Epithelial cell of proximal tubule (primary cell): ENCODE measurements around the gene CARMIL1. TPM values are rescaled to one million over a fixed set of nuclear protein-coding genes. Genes with fewer than 3 reads are reported as not detected.

ENCODE experiments used
- DNase-seq: peaks from one replicate; pipeline ENCODE4 v3.0.0-alpha.2; 2011; ENCODE audit warnings: low read depth
- H3K4me3 ChIP-seq: 2 replicates; pipeline ENCODE4 v1.5.1; 2011; ENCODE audit warnings: low read depth, mild to moderate bottlenecking, low read length
- total RNA-seq: library from RNA; depleted of rRNA; stranded (reverse); fragments of >200 nt; gene quantifications from 2 replicates; pipeline ENCODE4 v1.2.3, GENCODE V29; 2015
- TF ChIP-seq, protein P1 (sequence below): conservative IDR thresholded peaks from 2 replicates; pipeline ENCODE4 v1.5.1; 2012; ENCODE audit warnings: low read depth, mild to moderate bottlenecking, low read length

CARMIL1 gene
- total RNA-seq, 1 donor from 2014 or later = 27.7 TPM

DNA sequence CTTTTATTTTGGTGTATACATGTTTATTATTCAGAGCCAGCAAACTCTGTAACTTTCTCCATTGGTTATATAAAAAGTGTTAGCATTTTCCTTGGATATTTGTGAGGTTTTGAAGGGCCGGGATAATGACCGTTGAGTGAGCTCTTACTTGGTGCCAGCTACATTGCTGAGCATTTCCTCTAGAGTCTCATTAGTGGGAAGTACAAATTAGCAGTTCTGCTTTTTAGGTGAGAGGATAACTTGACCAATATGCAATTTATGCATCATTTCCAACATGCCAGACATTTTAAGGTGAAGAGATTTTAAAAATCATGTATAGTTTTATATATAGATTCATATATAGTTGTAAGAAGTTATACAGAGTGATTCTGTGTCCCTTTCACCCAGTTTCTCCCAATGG, 84.3 kb downstream of the CARMIL1 start:
- TF ChIP-seq, protein P1, sequence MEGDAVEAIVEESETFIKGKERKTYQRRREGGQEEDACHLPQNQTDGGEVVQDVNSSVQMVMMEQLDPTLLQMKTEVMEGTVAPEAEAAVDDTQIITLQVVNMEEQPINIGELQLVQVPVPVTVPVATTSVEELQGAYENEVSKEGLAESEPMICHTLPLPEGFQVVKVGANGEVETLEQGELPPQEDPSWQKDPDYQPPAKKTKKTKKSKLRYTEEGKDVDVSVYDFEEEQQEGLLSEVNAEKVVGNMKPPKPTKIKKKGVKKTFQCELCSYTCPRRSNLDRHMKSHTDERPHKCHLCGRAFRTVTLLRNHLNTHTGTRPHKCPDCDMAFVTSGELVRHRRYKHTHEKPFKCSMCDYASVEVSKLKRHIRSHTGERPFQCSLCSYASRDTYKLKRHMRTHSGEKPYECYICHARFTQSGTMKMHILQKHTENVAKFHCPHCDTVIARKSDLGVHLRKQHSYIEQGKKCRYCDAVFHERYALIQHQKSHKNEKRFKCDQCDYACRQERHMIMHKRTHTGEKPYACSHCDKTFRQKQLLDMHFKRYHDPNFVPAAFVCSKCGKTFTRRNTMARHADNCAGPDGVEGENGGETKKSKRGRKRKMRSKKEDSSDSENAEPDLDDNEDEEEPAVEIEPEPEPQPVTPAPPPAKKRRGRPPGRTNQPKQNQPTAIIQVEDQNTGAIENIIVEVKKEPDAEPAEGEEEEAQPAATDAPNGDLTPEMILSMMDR = no peak
- no peak overlapping the region for H3K4me3 ChIP-seq
- no peak for DNase-seq

DNA sequence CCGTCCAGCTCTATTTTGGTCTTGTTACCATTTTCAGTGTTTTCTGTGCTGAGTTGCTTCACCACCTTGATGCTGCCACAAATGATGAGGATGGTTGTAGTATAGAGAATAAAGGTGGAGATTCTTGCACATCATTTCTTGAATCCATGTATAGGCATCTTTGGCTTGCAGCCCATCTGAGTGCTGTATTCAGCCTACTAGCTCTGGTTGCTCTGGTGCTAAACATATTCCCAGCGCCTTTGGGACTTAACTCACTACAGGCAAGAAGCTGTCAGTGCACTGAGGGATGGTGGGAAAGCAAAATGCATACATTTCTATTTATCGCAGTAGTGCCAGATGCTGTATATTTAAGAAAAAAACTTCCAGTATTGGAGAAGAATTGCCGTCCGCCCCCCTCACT, 86.0 kb downstream of the CARMIL1 start:
- DNase-seq = no peak
- H3K4me3 ChIP-seq = no peak overlapping the region
- TF ChIP-seq, protein P1 = no peak

DNA sequence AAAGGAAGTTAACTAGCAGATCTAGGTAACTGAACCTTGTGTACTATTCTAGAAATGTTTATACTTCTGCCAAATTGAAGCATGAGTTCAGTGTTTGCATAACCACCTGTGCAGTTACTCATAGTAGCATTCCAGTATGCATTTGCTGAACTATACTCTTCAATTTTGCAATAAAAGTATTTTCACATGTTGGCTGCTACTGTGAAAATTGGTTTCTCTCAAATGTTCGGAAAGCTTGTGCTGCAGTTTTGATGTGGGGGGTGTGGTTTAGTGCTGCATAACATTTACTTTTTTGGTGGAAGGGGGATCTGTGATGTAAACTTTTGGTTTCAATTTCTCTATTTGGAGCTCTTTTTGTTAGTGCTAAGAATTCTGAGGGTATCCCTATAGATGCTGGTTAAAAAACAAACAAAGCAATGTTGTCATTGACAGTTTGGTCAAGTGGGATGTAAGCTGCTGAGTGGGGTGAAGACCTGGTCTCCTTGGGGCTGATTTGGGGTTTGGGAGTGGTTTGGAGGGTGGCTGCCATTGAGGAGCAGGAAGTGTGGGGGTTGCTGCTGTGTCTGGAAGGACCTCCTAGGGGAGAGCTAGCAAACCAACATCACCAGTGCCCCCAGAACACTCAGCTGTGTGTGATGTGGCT, 87.8 kb downstream of the CARMIL1 start:
- no peak overlapping the region for H3K4me3 ChIP-seq
- TF ChIP-seq, protein P1 = no peak
- no peak for DNase-seq

DNA sequence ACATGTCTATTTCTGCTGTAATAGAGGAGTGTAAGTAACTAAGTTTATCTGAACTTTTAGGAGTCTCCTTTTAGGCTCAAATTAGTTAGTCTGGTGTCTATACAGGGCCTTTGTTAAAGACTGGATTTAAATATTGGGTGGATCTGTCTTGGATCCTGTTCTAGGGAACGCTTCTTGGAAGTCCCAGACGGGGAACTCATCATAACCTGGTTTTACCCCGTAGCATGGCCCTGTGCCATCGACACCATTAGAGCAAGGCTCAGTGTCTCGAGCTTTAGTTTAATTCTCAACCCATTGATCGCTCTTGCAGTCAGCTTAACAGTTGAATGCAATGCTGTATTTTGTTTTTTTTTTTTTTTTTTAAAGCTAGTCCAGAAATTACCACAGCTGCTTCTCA, 89.9 kb downstream of the CARMIL1 start:
- DNase-seq = no peak
- H3K4me3 ChIP-seq = peak overlapping the region; percentile 28
- TF ChIP-seq, protein P1 = no peak

DNA sequence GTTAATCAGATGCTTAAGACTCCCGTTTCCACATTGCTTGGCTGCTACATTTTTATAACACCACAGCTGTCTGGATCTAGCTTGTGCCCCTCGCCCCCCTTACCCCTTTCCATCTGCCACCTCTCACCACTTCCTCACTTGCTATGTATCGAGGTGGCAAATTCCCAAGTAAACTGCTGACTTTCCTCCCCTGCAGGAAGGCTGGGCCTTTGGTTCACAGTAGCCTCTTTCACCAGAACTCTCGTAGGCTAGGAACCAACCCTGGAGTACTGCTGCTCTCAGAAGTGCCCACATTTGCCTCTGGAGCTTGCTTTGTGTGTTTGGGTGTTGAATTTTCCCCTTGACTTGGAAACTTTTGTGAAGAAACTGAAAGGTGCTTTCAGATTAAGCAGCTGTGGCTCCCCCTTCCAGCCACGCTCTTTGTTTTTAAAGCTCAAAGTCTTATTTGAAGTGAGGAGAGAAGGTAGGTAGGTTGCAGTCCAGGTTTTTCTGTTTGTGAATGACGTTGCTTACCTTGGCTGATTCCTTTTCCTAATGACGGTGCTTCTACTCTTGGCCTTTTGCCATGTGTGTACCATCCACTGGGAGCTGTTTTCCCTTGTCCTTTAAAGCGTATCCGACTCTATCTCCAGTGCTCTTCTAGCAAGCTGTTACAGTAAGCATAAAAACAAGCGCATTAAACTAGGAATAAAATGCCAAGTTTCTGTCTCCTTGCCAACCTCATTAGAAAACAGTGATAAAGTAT, 90.4 kb downstream of the CARMIL1 start:
- DNase-seq = no peak
- TF ChIP-seq, protein P1 = no peak
- peak overlapping the region; percentile 28 for H3K4me3 ChIP-seq

DNA sequence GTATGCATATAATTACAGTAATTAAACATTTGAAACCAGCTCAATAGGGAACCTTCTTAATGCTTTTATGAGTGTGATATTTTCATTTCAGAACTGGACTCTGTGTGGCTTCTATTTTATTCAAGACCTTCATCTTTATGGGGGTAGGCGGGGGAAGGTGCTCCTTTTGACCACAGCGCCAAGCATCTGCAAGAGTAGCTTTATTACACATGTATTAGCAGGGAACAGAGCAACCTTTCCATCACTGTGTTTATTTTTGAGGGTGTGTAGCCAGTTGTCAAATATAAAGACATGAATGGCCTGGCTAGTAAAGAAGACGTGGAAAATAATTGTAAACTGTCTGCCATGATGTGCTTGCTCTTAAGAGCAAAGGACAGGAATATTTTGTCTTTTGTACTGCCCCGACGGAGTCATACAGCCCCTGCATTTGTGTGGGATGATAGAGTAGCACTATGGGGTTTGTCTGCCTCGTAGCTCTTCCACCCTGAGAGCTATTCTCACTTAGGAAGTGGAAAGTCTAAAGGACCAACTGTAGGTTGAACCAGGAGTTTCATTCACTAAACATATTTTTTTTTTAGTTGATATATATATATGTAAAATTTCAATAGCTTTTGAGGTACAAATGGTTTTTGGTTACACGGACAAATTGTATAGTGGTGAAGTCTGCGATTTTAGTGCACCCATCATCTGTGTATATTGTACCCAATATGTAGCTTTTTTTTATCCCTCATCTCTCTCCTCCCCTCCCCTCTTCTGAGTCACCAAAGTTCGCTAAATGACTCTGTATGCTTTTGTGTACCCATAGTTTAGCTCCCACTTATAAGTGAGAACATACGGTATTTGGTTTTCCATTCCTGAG, 91.2 kb downstream of the CARMIL1 start:
- no peak for DNase-seq
- no peak overlapping the region for H3K4me3 ChIP-seq
- TF ChIP-seq, protein P1 = no peak
